ENCODE measurements around the gene UBE2J1. TPM values are rescaled to one million over a fixed set of nuclear protein-coding genes. Genes with fewer than 3 reads are reported as not detected.

The UBE2J1 gene
- total and polyA plus RNA-seq, 10 of the 15 experiments (the other 5 are each of a cell fraction or from before 2014, with no cell fraction given) = 48.7 to 131 (median 90.0) TPM

DNA sequence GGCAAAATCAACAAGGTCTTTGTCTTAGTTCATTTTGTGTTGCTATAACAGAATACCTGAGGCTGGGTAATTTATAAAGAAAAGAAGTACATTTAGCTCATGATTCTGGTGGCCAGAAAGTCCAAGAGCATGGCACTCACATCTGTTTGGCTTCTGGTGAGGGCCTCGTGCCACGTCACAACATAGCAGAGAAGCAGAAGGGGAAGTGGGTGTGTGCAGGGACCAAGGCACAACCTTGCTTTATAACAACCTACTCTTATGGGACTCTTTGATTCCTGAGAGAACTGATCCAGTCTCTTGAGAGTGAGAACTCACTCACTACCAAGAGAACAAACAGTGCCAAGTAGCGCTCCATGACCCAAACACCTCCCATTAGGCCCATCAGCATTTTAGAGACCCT lies 62.8 kb downstream of the UBE2J1 start:
- ChIA-PET RAD21 (ENCODE audit: unreplicated experiment) (no interaction called here), POLR2A (no interaction called here), SMC1A (ENCODE audit: uncharacterized antibody, unreplicated experiment) (no interaction called here), CTCF (interaction anchor here (2.0 kb wide), 1 partner anchor 9 kb away, joined by 7 read pairs; no protein-coding TSS in a partner anchor)
- Histone ChIP-seq H3K27me3 (replicated peaks in 1 of 2; ENCODE audit: control insufficient read depth in 2 of 2, insufficient read depth in 2 of 2, low read length in 1 of 2) (no peaks in the 10 kb centered on the region), H3K9me3 (replicated peaks; ENCODE audit: control insufficient read depth, insufficient read depth, low read length) (no peaks in the 10 kb centered on the region), H3K4me3 (no peak overlapping the region), H3K9ac (ENCODE audit: control insufficient read depth, insufficient read depth, low read length) (no peak overlapping the region), H3K4me2 (ENCODE audit: control insufficient read depth, insufficient read depth) (no peak overlapping the region), H3K79me2 (ENCODE audit: control insufficient read depth, insufficient read depth, low read length) (no peaks in the 10 kb centered on the region), H3K4me1 (ENCODE audit: control insufficient read depth, insufficient read depth, low read length) (peaks cover 6% of the 10 kb centered on the region), H2AFZ (ENCODE audit: control insufficient read depth, low read depth, low read length) (no peak overlapping the region), H4K20me1 (ENCODE audit: control insufficient read depth, insufficient read depth) (no peaks in the 10 kb centered on the region), H3K36me3 (ENCODE audit: control insufficient read depth in 2 of 2, insufficient read depth in 2 of 2, low read length in 1 of 2) (no peaks in the 10 kb centered on the region), H3K27ac (ENCODE audit: control insufficient read depth, insufficient read depth) (no peak overlapping the region)
- no peak for FAIRE-seq
- TF ChIP-seq TARDBP (IDR thresholded peaks at IDR 0.05; ENCODE audit: borderline replicate concordance) = no peak
- peak; percentile 55; the same call in 1 of the 2 replicates for TF ChIP-seq SPI1 (IDR thresholded peaks at IDR 0.05; ENCODE audit: borderline replicate concordance, insufficient read depth, low read depth, low read length)
- no peak for DNase-seq (ENCODE audit: low read depth, low spot score)
- no TSS peak for BruUV-seq (replicated peaks)
- intact Hi-C loops (cut with micrococcal nuclease; ENCODE audit: unreplicated experiment) = no loop called here
- in situ Hi-C loops (cut with MboI) = no loop called here
- no peak for ATAC-seq
- WGBS (ENCODE audit: insufficient coverage, insufficient replicate concordance, low lambda C conversion rate, missing lambda C conversion rate) = 52% methylated on average over 3 of the region's 3 CpGs

DNA sequence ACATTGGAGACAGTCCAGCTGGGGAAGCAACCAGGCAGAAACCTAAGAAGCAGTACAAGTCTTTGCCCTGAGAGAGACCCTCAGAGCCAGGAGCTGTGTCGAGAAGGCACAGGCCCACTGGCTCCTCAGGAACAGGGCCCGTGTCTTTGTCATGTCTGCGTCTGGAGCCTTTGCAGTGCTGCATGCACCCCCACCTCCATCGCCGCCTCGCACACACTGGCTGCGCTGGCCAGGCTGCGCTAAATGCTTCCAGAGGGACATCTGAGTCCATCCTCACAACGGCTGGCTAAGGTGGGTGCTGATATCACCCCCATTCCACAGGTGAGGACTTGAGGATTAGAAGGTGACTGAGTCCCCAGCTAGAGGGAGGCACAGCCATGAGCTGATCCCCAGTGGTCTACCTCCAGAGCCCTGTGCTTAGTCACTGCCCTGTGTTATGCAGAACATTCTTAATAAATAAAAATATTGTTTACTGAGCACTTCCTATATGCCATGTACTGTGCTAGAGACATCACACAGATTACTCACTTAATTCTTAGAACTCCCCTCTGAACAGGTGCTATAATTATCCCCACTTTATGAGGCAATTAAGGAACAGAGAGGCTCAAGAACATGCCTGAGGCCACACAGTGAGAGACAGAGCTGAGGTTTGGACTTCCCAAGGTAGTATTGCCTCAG lies 65.0 kb downstream of the UBE2J1 start:
- no peaks in the 10 kb centered on the region for H3K79me2 ChIP-seq (ENCODE audit: control insufficient read depth, insufficient read depth, low read length)
- H4K20me1 ChIP-seq (ENCODE audit: control insufficient read depth, insufficient read depth) = no peaks in the 10 kb centered on the region
- peak; percentile 36 for ATAC-seq
- FAIRE-seq = no peak
- H3K9me3 ChIP-seq (replicated peaks; ENCODE audit: control insufficient read depth, insufficient read depth, low read length) = no peaks in the 10 kb centered on the region
- ChIA-PET SMC1A (ENCODE audit: uncharacterized antibody, unreplicated experiment) (interaction anchor here (1.2 kb wide), 1 partner anchor 11 kb away, joined by 3 read pairs; no protein-coding TSS in a partner anchor), POLR2A (interaction anchor here (1.0 kb wide), 1 partner anchor 60 kb away, joined by 4 read pairs; no protein-coding TSS in a partner anchor), CTCF (interaction anchor here (0.6 kb wide), 1 partner anchor 16 kb away, joined by 3 read pairs; no protein-coding TSS in a partner anchor), RAD21 (ENCODE audit: unreplicated experiment) (interaction anchor here (2.4 kb wide), 1 partner anchor 10 kb away, joined by 7 read pairs; no protein-coding TSS in a partner anchor)
- in situ Hi-C loops (cut with MboI) = no loop called here
- DNase-seq (ENCODE audit: low read depth, low spot score) = no peak
- no peaks in the 10 kb centered on the region for H3K36me3 ChIP-seq (ENCODE audit: control insufficient read depth in 2 of 2, insufficient read depth in 2 of 2, low read length in 1 of 2)
- 77% methylated on average over 7 of the region's 9 CpGs for WGBS (ENCODE audit: insufficient coverage, insufficient replicate concordance, low lambda C conversion rate, missing lambda C conversion rate)
- H3K4me3 ChIP-seq = no peak overlapping the region
- no TSS peak for BruUV-seq (replicated peaks)
- H2AFZ ChIP-seq (ENCODE audit: control insufficient read depth, low read depth, low read length) = no peak overlapping the region
- intact Hi-C loops (cut with micrococcal nuclease; ENCODE audit: unreplicated experiment) = no loop called here
- H3K27me3 ChIP-seq (replicated peaks in 1 of 2; ENCODE audit: control insufficient read depth in 2 of 2, insufficient read depth in 2 of 2, low read length in 1 of 2) = no peaks in the 10 kb centered on the region
- H3K4me2 ChIP-seq (ENCODE audit: control insufficient read depth, insufficient read depth) = no peak overlapping the region
- no peak for TF ChIP-seq ATF7 (IDR thresholded peaks at IDR 0.05; ENCODE audit: low read depth)
- TF ChIP-seq, protein P1, sequence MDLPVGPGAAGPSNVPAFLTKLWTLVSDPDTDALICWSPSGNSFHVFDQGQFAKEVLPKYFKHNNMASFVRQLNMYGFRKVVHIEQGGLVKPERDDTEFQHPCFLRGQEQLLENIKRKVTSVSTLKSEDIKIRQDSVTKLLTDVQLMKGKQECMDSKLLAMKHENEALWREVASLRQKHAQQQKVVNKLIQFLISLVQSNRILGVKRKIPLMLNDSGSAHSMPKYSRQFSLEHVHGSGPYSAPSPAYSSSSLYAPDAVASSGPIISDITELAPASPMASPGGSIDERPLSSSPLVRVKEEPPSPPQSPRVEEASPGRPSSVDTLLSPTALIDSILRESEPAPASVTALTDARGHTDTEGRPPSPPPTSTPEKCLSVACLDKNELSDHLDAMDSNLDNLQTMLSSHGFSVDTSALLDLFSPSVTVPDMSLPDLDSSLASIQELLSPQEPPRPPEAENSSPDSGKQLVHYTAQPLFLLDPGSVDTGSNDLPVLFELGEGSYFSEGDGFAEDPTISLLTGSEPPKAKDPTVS (IDR thresholded peaks at IDR 0.05; ENCODE audit: low read depth, low read length) = no peak
- TF ChIP-seq SREBF2 (IDR thresholded peaks at IDR 0.05; ENCODE audit: low read length) = no peak
- TF ChIP-seq NFYA (IDR thresholded peaks at IDR 0.05; ENCODE audit: borderline replicate concordance, low read depth, low read length) = no peak
- TF ChIP-seq YY1 (IDR thresholded peaks at IDR 0.05; ENCODE audit: low read depth, low read length) = no peak
- TF ChIP-seq DPF2 (IDR thresholded peaks at IDR 0.05) = no peak
- no peak overlapping the region for H3K9ac ChIP-seq (ENCODE audit: control insufficient read depth, insufficient read depth, low read length)
- no peak overlapping the region for H3K27ac ChIP-seq (ENCODE audit: control insufficient read depth, insufficient read depth)
- H3K4me1 ChIP-seq (ENCODE audit: control insufficient read depth, insufficient read depth, low read length) = peaks cover 6% of the 10 kb centered on the region
